Right atrium auricular region (tissue), 2 donors: ENCODE measurements around the gene RNF144A. TPM values are rescaled to one million over a fixed set of nuclear protein-coding genes. Genes with fewer than 3 reads are reported as not detected.

Experiments used
- DNase-seq: peaks from one replicate; pipeline ENCODE4 v3.0.0-alpha.2; 2019; ENCODE audit warnings: low spot score
- H3K27ac ChIP-seq, 2 donors: fragments of 200-600 bp; sonication (generic); 1 replicate in 1 of 2; 2 replicates in 1 of 2; pipeline ENCODE4 v1.5.1; 2016 to 2019
- H3K27me3 ChIP-seq, 2 donors: fragments of 200-600 bp; sonication (generic); one replicate each; pipeline versions ENCODE4 v1.5.1 to v1.6.0; 2017 to 2019
- H3K36me3 ChIP-seq: fragments of 200-600 bp; sonication (generic); one replicate; pipeline ENCODE4 v1.5.1; 2016
- H3K4me1 ChIP-seq, 2 donors: fragments of 200-600 bp; sonication (generic); one replicate each; pipeline versions ENCODE4 v1.5.1 to v1.6.0; 2017 to 2019
- H3K4me3 ChIP-seq, 2 donors: fragments of 200-600 bp; sonication (generic); 1 replicate in 1 of 2; 2 replicates in 1 of 2; pipeline ENCODE4 v1.5.1; 2017 to 2019; ENCODE audit warnings: mild to moderate bottlenecking in 1 of 2, moderate library complexity in 1 of 2
- H3K9me3 ChIP-seq, 2 donors: fragments of 200-600 bp; sonication (generic); one replicate each; pipeline ENCODE4 v1.5.1; 2019
- CTCF ChIP-seq, 2 donors: fragments of 200-600 bp; sonication (generic); IDR thresholded peaks; one replicate each; pipeline ENCODE4 v1.5.1; 2019; ENCODE audit warnings: antibody characterized with exemption in 2 of 2
- total RNA-seq, 2 donors: library from RNA; depleted of rRNA; stranded (reverse); fragments of >200 nt; gene quantifications; one replicate each; pipeline ENCODE4 v1.1.0, GENCODE V29; 2016

The RNF144A gene
- total RNA-seq, 2 donors from 2014 or later, result 8.2 to 12.6 TPM

DNA sequence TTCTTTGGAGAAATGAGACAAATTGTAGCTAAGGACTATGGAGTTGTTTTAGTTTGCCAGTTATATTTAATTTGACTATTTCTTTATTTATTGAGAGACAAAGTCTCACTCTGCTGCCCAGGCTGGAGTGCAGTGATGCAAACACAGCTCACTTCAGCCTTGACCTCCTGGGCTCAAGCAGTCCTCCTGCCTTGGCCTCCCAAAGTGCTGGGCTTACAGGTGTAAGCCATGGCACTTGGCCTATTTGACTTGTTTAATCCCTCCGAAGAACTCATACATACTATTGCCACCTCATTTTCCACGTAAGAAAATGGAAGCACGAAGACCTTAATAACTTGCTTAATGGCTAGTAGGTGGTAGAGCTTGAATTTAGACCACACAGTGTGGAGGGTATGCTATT lies 988 bp upstream of the RNF144A start:
- no peak for DNase-seq
- Histone ChIP-seq H3K4me3 (no peak overlapping the region), H3K36me3 (no peaks in the 10 kb centered on the region), H3K27me3 (no peaks in the 10 kb centered on the region), H3K9me3 (no peaks in the 10 kb centered on the region), H3K4me1 (peaks cover 0 to 19% of the 10 kb centered on the region in 2 donors), H3K27ac (no peak overlapping the region)
- TF ChIP-seq CTCF (IDR thresholded peaks at IDR 0.05), result no peak

- no peaks in the 10 kb centered on the region for H3K9me3 ChIP-seq
- H3K4me3 ChIP-seq, result peak overlapping the region in 1 of 2 donors; percentile 87
- peaks cover 0 to 23% of the 10 kb centered on the region in 2 donors for H3K4me1 ChIP-seq
- no peaks in the 10 kb centered on the region for H3K36me3 ChIP-seq
- no peak for DNase-seq
- no peaks in the 10 kb centered on the region for H3K27me3 ChIP-seq
- H3K27ac ChIP-seq, result no peak overlapping the region
- TF ChIP-seq CTCF (IDR thresholded peaks at IDR 0.05), result no peak
Observed at GRCh38 chr2:6916736-6917070, 509 bp upstream of the RNF144A start.

DNA sequence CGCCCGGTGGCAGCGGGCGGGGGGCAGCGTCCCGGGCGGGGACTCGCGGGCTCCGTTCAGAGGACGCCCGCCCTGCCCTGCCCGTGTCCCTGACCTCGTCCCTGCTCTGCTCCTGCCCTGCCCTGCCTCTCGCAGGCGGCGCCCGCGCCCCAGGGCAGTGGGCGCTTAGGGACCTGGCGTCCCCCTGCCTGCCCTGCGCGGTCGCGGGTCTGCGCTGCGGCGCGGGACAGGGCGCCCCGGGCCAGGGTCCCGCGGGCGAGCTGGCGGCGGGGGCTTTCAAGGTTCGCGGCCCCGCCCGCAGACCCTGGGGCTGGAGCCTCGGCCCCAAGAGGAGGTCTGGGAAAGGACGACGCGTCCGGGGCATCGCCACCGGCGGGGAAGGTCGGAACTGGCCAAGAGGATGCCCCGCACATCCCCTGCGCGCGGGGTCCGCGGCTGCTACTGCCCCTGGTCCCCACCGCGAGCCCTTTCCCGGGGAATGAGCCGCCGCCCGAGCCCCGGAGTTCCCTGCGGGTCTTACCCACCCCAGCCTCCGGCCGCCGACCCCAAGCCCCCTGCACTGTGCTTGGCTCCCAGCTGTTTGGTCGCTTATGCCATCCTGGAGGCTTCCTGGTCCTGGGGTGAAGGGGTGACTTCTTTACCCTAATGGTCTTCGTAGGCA lies 679 bp downstream of the RNF144A start:
- Histone ChIP-seq H3K27me3 (no peaks in the 10 kb centered on the region), H3K4me3 (peak overlapping the region; percentile 75 to 87), H3K27ac (peak overlapping the region; percentile 48 to 72), H3K4me1 (peaks cover 0 to 28% of the 10 kb centered on the region in 2 donors), H3K9me3 (no peaks in the 10 kb centered on the region), H3K36me3 (no peaks in the 10 kb centered on the region)
- no peak for TF ChIP-seq CTCF (IDR thresholded peaks at IDR 0.05)
- DNase-seq, result no peak

- H3K4me3 ChIP-seq, result no peak overlapping the region
- no peak for DNase-seq
- H3K27ac ChIP-seq, result no peak overlapping the region
- peaks cover 0 to 31% of the 10 kb centered on the region in 2 donors for H3K4me1 ChIP-seq
- no peaks in the 10 kb centered on the region for H3K27me3 ChIP-seq
- H3K36me3 ChIP-seq, result no peaks in the 10 kb centered on the region
- no peaks in the 10 kb centered on the region for H3K9me3 ChIP-seq
- no peak for TF ChIP-seq CTCF (IDR thresholded peaks at IDR 0.05)
Observed at GRCh38 chr2:6919901-6920742, 2.9 kb downstream of the RNF144A start.

DNA sequence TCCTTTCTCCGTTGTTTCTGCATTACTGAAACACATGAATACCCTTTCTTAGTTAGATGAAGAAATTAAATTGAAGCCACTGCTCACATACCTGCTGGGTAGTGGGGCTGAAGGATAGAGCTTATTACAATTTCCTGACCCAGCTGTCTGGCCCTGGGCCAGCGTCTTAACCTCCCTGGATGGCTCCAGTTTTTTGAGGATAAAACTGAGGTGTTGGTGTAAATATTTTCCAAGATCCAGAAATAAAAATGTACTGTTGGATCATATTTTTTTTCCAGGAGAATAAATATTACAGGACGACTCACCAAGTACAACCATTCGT lies 3.5 kb downstream of the RNF144A start:
- no peaks in the 10 kb centered on the region for H3K27me3 ChIP-seq
- H3K36me3 ChIP-seq, result no peaks in the 10 kb centered on the region
- H3K9me3 ChIP-seq, result no peaks in the 10 kb centered on the region
- no peak for TF ChIP-seq CTCF (IDR thresholded peaks at IDR 0.05)
- no peak for DNase-seq
- H3K27ac ChIP-seq, result no peak overlapping the region
- peaks cover 0 to 31% of the 10 kb centered on the region in 2 donors for H3K4me1 ChIP-seq
- H3K4me3 ChIP-seq, result no peak overlapping the region
